IMR-90 (cell line): ENCODE measurements around the gene SRD5A1. TPM values are rescaled to one million over a fixed set of nuclear protein-coding genes. Genes with fewer than 3 reads are reported as not detected.

ENCODE experiments used
- ATAC-seq: fragments of 200-7000 bp; cut with Tn5 transposase; 2 replicates; pipeline ENCODE4 v1.9.1; 2020; ENCODE audit warnings: low read depth, mild to moderate bottlenecking, moderate library complexity
- BruUV-seq: library from RNA; stranded (reverse); fragments of 400-500 nt; replicated peaks from 2 replicates; lab custom pipeline; 2021; lab: Mats Ljungman, UMichigan
- CTCF ChIA-PET: fragments of 300-600 bp; formaldehyde crosslinking; extraction: SDS; loops from one replicate; lab custom pipeline; 2021; ENCODE audit warnings: antibody characterized with exemption; lab: Yijun Ruan, JAX
- POLR2A ChIA-PET: fragments of 300-600 bp; sonication (Branson Sonifier 250); formaldehyde crosslinking; loops from one replicate; lab custom pipeline; 2022; ENCODE audit warnings: antibody characterized with exemption; ENCODE audit not compliant: unreplicated experiment; lab: Charles Lee
- DNase-seq: peaks from one replicate; pipeline ENCODE4 v3.0.0; 2013
- H2AFZ ChIP-seq: replicated peaks from 2 replicates; pipeline ENCODE3; 2013; ENCODE audit warnings: low read length, mild to moderate bottlenecking; ENCODE audit not compliant: poor library complexity
- H2AK5ac ChIP-seq: 2 replicates; pipeline ENCODE4 v1.6.1; 2013; ENCODE audit warnings: low read depth, low read length, inconsistent platforms
- H2AK9ac ChIP-seq: replicated peaks from 2 replicates; pipeline ENCODE3; 2013; ENCODE audit warnings: mild to moderate bottlenecking, low read depth, low read length, moderate library complexity; ENCODE audit not compliant: poor library complexity
- H2BK120ac ChIP-seq: 2 replicates; pipeline ENCODE4 v1.6.1; 2013; ENCODE audit warnings: low read depth, low read length, inconsistent platforms
- H2BK15ac ChIP-seq: 3 replicates; pipeline ENCODE4 v1.6.1; 2013; ENCODE audit warnings: low read depth, low read length, inconsistent platforms
- H2BK20ac ChIP-seq: 2 replicates; pipeline ENCODE4 v1.6.1; 2013; ENCODE audit warnings: low read depth, mild to moderate bottlenecking, inconsistent platforms, low read length, moderate library complexity
- H2BK5ac ChIP-seq: 2 replicates; pipeline ENCODE4 v1.6.1; 2013; ENCODE audit warnings: mild to moderate bottlenecking, low read depth, low read length, inconsistent platforms; ENCODE audit not compliant: poor library complexity, severe bottlenecking
- H3K14ac ChIP-seq: replicated peaks from 2 replicates; pipeline ENCODE4 v1.6.1; 2013; ENCODE audit warnings: low read depth, low read length, inconsistent platforms
- H3K18ac ChIP-seq: 2 replicates; pipeline ENCODE4 v1.6.1; 2013; ENCODE audit warnings: low read depth, low read length, control low read depth
- H3K23ac ChIP-seq: 2 replicates; pipeline ENCODE4 v1.6.1; 2013; ENCODE audit warnings: low read depth, low read length, inconsistent platforms
- H3K27ac ChIP-seq: 2 replicates; pipeline ENCODE4 v1.5.1; 2013; ENCODE audit warnings: mild to moderate bottlenecking, control low read depth, low read length; ENCODE audit not compliant: insufficient read depth
- H3K27me3 ChIP-seq: 2 replicates; pipeline ENCODE4 v1.6.1; 2013; ENCODE audit warnings: low read length; ENCODE audit not compliant: control insufficient read depth, insufficient read depth
- H3K36me3 ChIP-seq: 2 replicates; pipeline ENCODE4 v1.6.1; 2013; ENCODE audit warnings: low read length, mixed read lengths; ENCODE audit not compliant: control insufficient read depth, insufficient read depth
- H3K4ac ChIP-seq: 2 replicates; pipeline ENCODE4 v1.6.1; 2013; ENCODE audit warnings: low read depth, low read length, inconsistent platforms
- H3K4me1 ChIP-seq: 2 replicates; pipeline ENCODE4 v1.6.1; 2013; ENCODE audit warnings: low read length, mixed read lengths; ENCODE audit not compliant: control insufficient read depth, insufficient read depth
- H3K4me2 ChIP-seq: 2 replicates; pipeline ENCODE4 v1.6.1; 2013; ENCODE audit warnings: low read depth, mild to moderate bottlenecking, control low read depth, low read length, moderate library complexity
- H3K4me3 ChIP-seq: 2 replicates; pipeline ENCODE4 v1.5.1; 2013; ENCODE audit warnings: low read depth, mild to moderate bottlenecking, control low read depth, low read length, moderate library complexity; ENCODE audit not compliant: insufficient read depth
- H3K56ac ChIP-seq: 2 replicates; pipeline ENCODE4 v1.6.1; 2013; ENCODE audit warnings: low read length, inconsistent platforms; ENCODE audit not compliant: insufficient read depth; ENCODE audit errors: extremely low read depth
- H3K79me1 ChIP-seq, 2 experiments: 2 replicates each; pipeline ENCODE4 v1.6.1; 2013; ENCODE audit warnings: low read length in 2 of 2, inconsistent platforms in 1 of 2, low read depth in 1 of 2
- H3K9ac ChIP-seq: 2 replicates; pipeline ENCODE4 v1.6.1; 2013; ENCODE audit warnings: low read depth, low read length, control low read depth
- H3K9me1 ChIP-seq: 2 replicates; pipeline ENCODE4 v1.6.1; 2013; ENCODE audit warnings: low read length, inconsistent platforms; ENCODE audit not compliant: insufficient read depth
- H3K9me3 ChIP-seq: 2 replicates; pipeline ENCODE4 v1.6.1; 2013; ENCODE audit warnings: low read length; ENCODE audit not compliant: control insufficient read depth, insufficient read depth
- H4K20me1 ChIP-seq: 2 replicates; pipeline ENCODE4 v1.6.1; 2013; ENCODE audit warnings: low read length, inconsistent platforms; ENCODE audit not compliant: insufficient read depth
- H4K5ac ChIP-seq: 2 replicates; pipeline ENCODE4 v1.6.1; 2013; ENCODE audit warnings: mild to moderate bottlenecking, low read depth, low read length, control low read depth
- H4K8ac ChIP-seq, 2 experiments: 2 replicates each; pipeline ENCODE4 v1.6.1; 2013; ENCODE audit warnings: low read depth in 2 of 2, low read length in 2 of 2, control low read depth in 1 of 2, inconsistent platforms in 1 of 2
- H4K91ac ChIP-seq: 2 replicates; pipeline ENCODE4 v1.6.1; 2013; ENCODE audit warnings: low read depth, low read length, inconsistent platforms; ENCODE audit not compliant: insufficient read depth
- POLR2A ChIP-seq: IDR thresholded peaks from 2 replicates; pipeline ENCODE4 v1.6.1; 2012; ENCODE audit warnings: mild to moderate bottlenecking, low read depth, low read length
- RAD21 ChIP-seq: IDR thresholded peaks from 2 replicates; pipeline ENCODE4 v1.6.1; 2012; ENCODE audit warnings: low read length, improper control_type of control experiment
- RCOR1 ChIP-seq: IDR thresholded peaks from 2 replicates; pipeline ENCODE4 v1.6.1; 2012; ENCODE audit warnings: mild to moderate bottlenecking, low read length, improper control_type of control experiment; ENCODE audit not compliant: insufficient replicate concordance
- WGBS, 2 experiments: methylation state at CpG; one replicate each; pipeline versions ENCODE4 v1.1.5 to v1.1.7; 2013; ENCODE audit warnings: missing lambda C conversion rate in 2 of 2; ENCODE audit not compliant: insufficient read length in 1 of 2; ENCODE audit errors: extremely low coverage in 2 of 2; 5-methylcytosine and 5-hydroxymethylcytosine counted together
- dilution Hi-C: fragments of 300-500 bp; cut with HindIII; formaldehyde crosslinking; loops from one replicate; pipeline ENCODE4 v1.14.3; 2018; ENCODE audit warnings: low sequenced_read_pairs; ENCODE audit not compliant: unreplicated experiment
- in situ Hi-C: fragments of 300-500 bp; cut with MboI; formaldehyde crosslinking; loops from 3 replicates; pipeline ENCODE4 v1.14.3; 2019; ENCODE audit warnings: low sequenced_read_pairs, inconsistent platforms, mixed read lengths
- intact Hi-C: fragments of 100-400 bp; cut with micrococcal nuclease; formaldehyde crosslinking; loops from 2 replicates; pipeline ENCODE4 v1.10.0; 2022
- polyA plus RNA-seq, 3 experiments: library from polyadenylated mRNA; depleted of rRNA; stranded (reverse); fragments of >200 nt; gene quantifications; 2 replicates each; pipeline ENCODE4 v1.2.3, GENCODE V29; 2012; ENCODE audit warnings: low replicate concordance in 1 of 3
- total RNA-seq: library from RNA; depleted of rRNA; stranded (reverse); fragments of >200 nt; gene quantifications from 2 replicates; pipeline ENCODE4 v1.2.3, GENCODE V29; 2012
- TF ChIP-seq, protein P1 (sequence below): conservative IDR thresholded peaks from 2 replicates; pipeline ENCODE4 v1.5.1; 2012; ENCODE audit warnings: mild to moderate bottlenecking, low read depth, low read length, improper control_type of control experiment

Gene SRD5A1
- total and polyA plus RNA-seq, 2 of the 4 experiments (the other 2 are of a cell fraction): 6.3 to 18.2 TPM

DNA sequence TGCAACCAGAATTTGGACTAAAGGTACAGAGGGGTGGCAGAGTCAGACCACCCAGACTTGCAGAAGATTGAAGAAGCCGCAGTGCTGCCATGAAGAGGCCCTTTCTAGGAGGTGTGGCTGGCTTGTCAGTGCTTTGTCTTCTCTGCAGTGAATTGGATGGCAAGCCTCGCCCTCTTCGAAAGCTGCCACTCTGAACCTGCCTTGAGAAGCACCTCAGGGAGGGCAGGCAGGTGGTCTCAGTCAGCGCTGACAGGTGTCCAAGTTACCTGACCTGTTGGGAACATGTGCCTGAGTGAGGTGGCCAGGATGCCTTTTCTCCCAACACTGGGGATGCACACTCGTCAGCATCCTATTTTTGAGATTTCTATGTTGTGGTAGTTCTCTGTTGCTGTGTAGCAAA lies 86.2 kb downstream of the SRD5A1 start:
- Histone ChIP-seq H4K5ac (no peak overlapping the region), H2AK9ac (no peak overlapping the region), H3K27ac (no peak overlapping the region), H3K4me1 (peaks cover 49% of the 10 kb centered on the region), H3K23ac (0 out of 2 replicates have a peak overlapping the region, but pooled peaks have one; percentile 29), H3K79me1 (peaks cover 0 to 77% of the 10 kb centered on the region in 2 experiments; a peak in 2 of 4 replicates), H2BK20ac (no peak overlapping the region), H2AFZ (no peak overlapping the region), H3K18ac (no peak overlapping the region), H3K4ac (no peak overlapping the region), H3K56ac (no peak overlapping the region), H3K9me3 (no peaks in the 10 kb centered on the region), H3K4me3 (no peak overlapping the region), H3K9me1 (peaks cover 60% of the 10 kb centered on the region), H3K36me3 (no peaks in the 10 kb centered on the region; the same call in 1 of the 2 replicates), H2BK15ac (no peak overlapping the region), H3K27me3 (no peaks in the 10 kb centered on the region), H2BK120ac (no peak overlapping the region), H3K9ac (no peak overlapping the region), H3K14ac (no peak overlapping the region), H3K4me2 (no peak overlapping the region), H2AK5ac (no peak overlapping the region), H4K91ac (no peak overlapping the region), H2BK5ac (no peak overlapping the region), H4K20me1 (peaks cover 97% of the 10 kb centered on the region), H4K8ac (no peak overlapping the region)
- in situ Hi-C loops (no loop called here), dilution Hi-C loops (no loop called here), intact Hi-C loops (no loop called here)
- ChIA-PET CTCF (interaction anchor here (0.8 kb wide), 1 partner anchor 13 kb away, joined by 3 read pairs; no protein-coding TSS in a partner anchor), POLR2A (no interaction called here)
- no TSS peak for BruUV-seq
- DNase-seq: no peak
- no peak for ATAC-seq
- TF ChIP-seq POLR2A (no peak), RAD21 (no peak), RCOR1 (no peak)
- TF ChIP-seq, protein P1, sequence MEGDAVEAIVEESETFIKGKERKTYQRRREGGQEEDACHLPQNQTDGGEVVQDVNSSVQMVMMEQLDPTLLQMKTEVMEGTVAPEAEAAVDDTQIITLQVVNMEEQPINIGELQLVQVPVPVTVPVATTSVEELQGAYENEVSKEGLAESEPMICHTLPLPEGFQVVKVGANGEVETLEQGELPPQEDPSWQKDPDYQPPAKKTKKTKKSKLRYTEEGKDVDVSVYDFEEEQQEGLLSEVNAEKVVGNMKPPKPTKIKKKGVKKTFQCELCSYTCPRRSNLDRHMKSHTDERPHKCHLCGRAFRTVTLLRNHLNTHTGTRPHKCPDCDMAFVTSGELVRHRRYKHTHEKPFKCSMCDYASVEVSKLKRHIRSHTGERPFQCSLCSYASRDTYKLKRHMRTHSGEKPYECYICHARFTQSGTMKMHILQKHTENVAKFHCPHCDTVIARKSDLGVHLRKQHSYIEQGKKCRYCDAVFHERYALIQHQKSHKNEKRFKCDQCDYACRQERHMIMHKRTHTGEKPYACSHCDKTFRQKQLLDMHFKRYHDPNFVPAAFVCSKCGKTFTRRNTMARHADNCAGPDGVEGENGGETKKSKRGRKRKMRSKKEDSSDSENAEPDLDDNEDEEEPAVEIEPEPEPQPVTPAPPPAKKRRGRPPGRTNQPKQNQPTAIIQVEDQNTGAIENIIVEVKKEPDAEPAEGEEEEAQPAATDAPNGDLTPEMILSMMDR: no peak
- 96% methylated on average over 3 of the region's 5 CpGs; no CpG with 5 or more reads in 1 of the 2 experiments for WGBS, 2 experiments
